ENCODE measurements around the gene TFEB. TPM values are rescaled to one million over a fixed set of nuclear protein-coding genes. Genes with fewer than 3 reads are reported as not detected.

The TFEB gene
- total and polyA plus RNA-seq, 2 donors (not counting 3 experiments of a cell fraction or from before 2014, with no cell fraction given) = 4.9 to 6.6 TPM

- no peak overlapping the region for H3K4me2 ChIP-seq (ENCODE audit: insufficient read depth, low read length)
- H3K27me3 ChIP-seq (ENCODE audit: control insufficient read depth in 2 of 2, insufficient read depth in 2 of 2, low read length in 2 of 2) = no peaks in the 10 kb centered on the region
- H3K9ac ChIP-seq (replicated peaks; ENCODE audit: extremely low read depth, insufficient read depth, low read length) = no peak overlapping the region
- CTCF ChIA-PET = no interaction called here
- no peaks in the 10 kb centered on the region for H3K9me1 ChIP-seq (replicated peaks; ENCODE audit: control insufficient read depth, extremely low read depth, insufficient read depth, low read length)
- no peaks in the 10 kb centered on the region for H3K36me3 ChIP-seq (ENCODE audit: control insufficient read depth in 2 of 2, extremely low read depth in 1 of 2, insufficient read depth in 2 of 2, low read length in 2 of 2)
- H2AFZ ChIP-seq (ENCODE audit: low read depth, low read length) = no peak overlapping the region
- no peaks in the 10 kb centered on the region for H3K79me2 ChIP-seq (ENCODE audit: control insufficient read depth, insufficient read depth, low read length)
- intact Hi-C loops (cut with micrococcal nuclease) = no loop called here
- dilution Hi-C loops (cut with MboI; ENCODE audit: extremely low pct_ligation_motif_present, low sequenced_read_pairs) = no loop called here
- BruUV-seq (replicated peaks) = no TSS peak
- TF ChIP-seq FOS (IDR thresholded peaks at IDR 0.05; ENCODE audit: borderline replicate concordance, insufficient read depth, low read length) = no peak
- TF ChIP-seq MYC (IDR thresholded peaks at IDR 0.05; ENCODE audit: low read depth, low read length) = no peak
- no peak for TF ChIP-seq POLR2AphosphoS5 (IDR thresholded peaks at IDR 0.05; ENCODE audit: insufficient read depth, low read depth, low read length)
- TF ChIP-seq POLR2A (IDR thresholded peaks at IDR 0.05; ENCODE audit: low read depth, low read length) = no peak
- TF ChIP-seq CTCF (IDR thresholded peaks at IDR 0.05; ENCODE audit: extremely low read depth in 1 of 2, insufficient read depth in 1 of 2, low read depth in 1 of 2, low read length in 2 of 2) = no peak
- TF ChIP-seq, protein P1, sequence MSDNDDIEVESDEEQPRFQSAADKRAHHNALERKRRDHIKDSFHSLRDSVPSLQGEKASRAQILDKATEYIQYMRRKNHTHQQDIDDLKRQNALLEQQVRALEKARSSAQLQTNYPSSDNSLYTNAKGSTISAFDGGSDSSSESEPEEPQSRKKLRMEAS (IDR thresholded peaks at IDR 0.05; ENCODE audit: insufficient read depth, insufficient read length) = no peak
- TF ChIP-seq JUN (IDR thresholded peaks at IDR 0.05; ENCODE audit: borderline replicate concordance, insufficient read depth, insufficient read length, low read depth) = no peak
- no peak for TF ChIP-seq EZH2 (IDR thresholded peaks at IDR 0.05; ENCODE audit: borderline replicate concordance, low read depth, low read length, severe bottlenecking)
- POLR2A ChIA-PET = no interaction called here
- DNase-seq (ENCODE audit: low read depth, low spot score) (no peak), FAIRE-seq (no peak)
- peaks cover 4% of the 10 kb centered on the region for H3K4me1 ChIP-seq (ENCODE audit: control insufficient read depth, extremely low read depth, insufficient read depth, low read length)
- no peak overlapping the region for H3K27ac ChIP-seq (ENCODE audit: insufficient read depth, low read depth, low read length)
- H3K9me3 ChIP-seq (replicated peaks; ENCODE audit: control insufficient read depth, insufficient read depth, low read length) = no peaks in the 10 kb centered on the region
- no peak overlapping the region for H3K4me3 ChIP-seq (replicated peaks in 1 of 3; ENCODE audit: insufficient read depth in 1 of 3, low read depth in 1 of 3, low read length in 3 of 3)
- H4K20me1 ChIP-seq (replicated peaks; ENCODE audit: control insufficient read depth, extremely low read depth, insufficient read depth, low read length) = no peaks in the 10 kb centered on the region
Observed at GRCh38 chr6:41740366-41741162, 5.2 kb upstream of the TFEB start.

All from endothelial cell of umbilical vein (primary cell).